IPS DF 19.7 (cell line): ENCODE results near the gene ARG2.

Experiments used
- DNase-seq: peaks from one replicate; pipeline ENCODE4 v3.0.0-alpha.2; 2013; ENCODE audit warnings: low read depth, low spot score

ARG2 gene

GRCh38 chr14:67636361-67636919 is 16.7 kb downstream of the ARG2 start:
- DNase-seq = no peak

- no peak for DNase-seq
These were observed 18.9 kb downstream of the ARG2 start for GRCh38 chr14:67638642-67639041.

GRCh38 chr14:67641480-67641879 is 21.8 kb downstream of the ARG2 start:
- DNase-seq = no peak

GRCh38 chr14:67641902-67642749 is 22.4 kb downstream of the ARG2 start:
- no peak for DNase-seq

GRCh38 chr14:67643713-67644112 is 24.0 kb downstream of the ARG2 start:
- no peak for DNase-seq

- DNase-seq = no peak
These were observed 24.7 kb downstream of the ARG2 start for GRCh38 chr14:67644428-67644827.

GRCh38 chr14:67645414-67645813 is 25.7 kb downstream of the ARG2 start:
- DNase-seq = no peak

- DNase-seq = no peak
These were observed 26.4 kb downstream of the ARG2 start for GRCh38 chr14:67646131-67646530.

GRCh38 chr14:67650151-67650550 is 30.4 kb downstream of the ARG2 start:
- DNase-seq = no peak

- DNase-seq = no peak
These were observed 31.0 kb downstream of the ARG2 start for GRCh38 chr14:67650694-67651093.

GRCh38 chr14:67652189-67652588 is 32.5 kb downstream of the ARG2 start:
- no peak for DNase-seq

- DNase-seq = no peak
These were observed 34.0 kb downstream of the ARG2 start for GRCh38 chr14:67653651-67654280.

GRCh38 chr14:67663633-67664032 is 43.9 kb downstream of the ARG2 start:
- DNase-seq = no peak

- DNase-seq = no peak
These were observed 46.1 kb downstream of the ARG2 start for GRCh38 chr14:67665868-67666267.

- DNase-seq = peak; percentile 20
These were observed 47.2 kb downstream of the ARG2 start for GRCh38 chr14:67666750-67667449.

- no peak for DNase-seq
These were observed 48.8 kb downstream of the ARG2 start for GRCh38 chr14:67668559-67668958.

- DNase-seq = no peak
These were observed 53.7 kb downstream of the ARG2 start for GRCh38 chr14:67673451-67673850.

GRCh38 chr14:67674139-67674479 is 54.4 kb downstream of the ARG2 start:
- DNase-seq = no peak

- no peak for DNase-seq
These were observed 54.9 kb downstream of the ARG2 start, which contains the start of gene VTI1B for GRCh38 chr14:67674480-67675218. Gene VTI1B (minus strand): TSS chr14:67674632. CDS start chr14:67674489, 143 bp downstream.

GRCh38 chr14:67675219-67675582 is 55.5 kb downstream of the ARG2 start:
- no peak for DNase-seq

- no peak for DNase-seq
These were observed 59.3 kb downstream of the ARG2 start for GRCh38 chr14:67679006-67679405.
